GM12875 (cell line): ENCODE measurements around the gene BATF2.
"Not testable (repeated sequence)": the region's sequence is repeated elsewhere in the genome, so short reads cannot be mapped to it uniquely, and the experiment has no call there.

Experiments used
- H3K4me3 ChIP-seq: one replicate; pipeline ENCODE4 v1.5.1; 2011; ENCODE audit warnings: low read depth, low read length, control low read depth
- TF ChIP-seq, protein P1 (sequence below): IDR thresholded peaks from 2 replicates; pipeline ENCODE4 v1.5.1; 2011; ENCODE audit warnings: low read depth, mild to moderate bottlenecking, control low read depth, inconsistent platforms, low read length, moderate library complexity, borderline replicate concordance; ENCODE audit not compliant: insufficient read depth

The BATF2 gene

DNA sequence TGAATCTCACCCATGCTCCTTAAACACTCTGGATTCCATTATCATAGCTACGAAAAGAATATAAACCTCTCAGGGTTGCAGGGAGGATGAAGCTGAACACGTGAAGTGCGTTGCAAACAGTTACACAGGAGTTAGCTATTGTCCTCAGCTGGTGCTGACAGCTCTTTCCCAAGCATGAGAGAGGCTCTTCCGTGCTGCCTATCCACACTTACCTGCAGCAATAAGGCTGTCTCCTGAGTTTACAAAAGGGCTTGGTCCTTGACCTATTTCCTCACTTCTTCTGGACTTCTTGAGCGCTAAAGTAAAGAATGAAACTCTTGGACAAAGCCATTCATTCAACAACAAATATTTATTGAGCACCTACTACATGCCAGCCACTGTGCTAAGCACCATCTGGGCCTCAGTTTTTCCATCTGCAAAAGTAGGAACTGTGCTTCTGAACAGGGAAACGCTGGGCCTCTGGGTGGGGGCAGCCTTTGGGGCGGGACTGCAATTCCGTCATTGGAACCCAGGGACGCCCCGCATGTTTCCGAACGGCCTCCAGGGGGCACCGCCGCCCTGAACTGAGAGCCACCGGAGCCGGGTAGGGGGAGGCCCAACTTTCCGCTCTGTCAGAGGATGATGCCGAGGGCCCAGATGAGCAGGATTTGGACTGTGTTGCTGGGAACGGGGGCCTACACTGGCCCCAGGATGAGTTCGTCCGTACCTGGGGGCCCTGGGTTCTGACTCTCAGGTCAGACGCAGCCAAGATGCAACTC, 16.5 kb upstream of the BATF2 start:
- H3K4me3 ChIP-seq: peak overlapping the region; percentile 87
- TF ChIP-seq, protein P1, sequence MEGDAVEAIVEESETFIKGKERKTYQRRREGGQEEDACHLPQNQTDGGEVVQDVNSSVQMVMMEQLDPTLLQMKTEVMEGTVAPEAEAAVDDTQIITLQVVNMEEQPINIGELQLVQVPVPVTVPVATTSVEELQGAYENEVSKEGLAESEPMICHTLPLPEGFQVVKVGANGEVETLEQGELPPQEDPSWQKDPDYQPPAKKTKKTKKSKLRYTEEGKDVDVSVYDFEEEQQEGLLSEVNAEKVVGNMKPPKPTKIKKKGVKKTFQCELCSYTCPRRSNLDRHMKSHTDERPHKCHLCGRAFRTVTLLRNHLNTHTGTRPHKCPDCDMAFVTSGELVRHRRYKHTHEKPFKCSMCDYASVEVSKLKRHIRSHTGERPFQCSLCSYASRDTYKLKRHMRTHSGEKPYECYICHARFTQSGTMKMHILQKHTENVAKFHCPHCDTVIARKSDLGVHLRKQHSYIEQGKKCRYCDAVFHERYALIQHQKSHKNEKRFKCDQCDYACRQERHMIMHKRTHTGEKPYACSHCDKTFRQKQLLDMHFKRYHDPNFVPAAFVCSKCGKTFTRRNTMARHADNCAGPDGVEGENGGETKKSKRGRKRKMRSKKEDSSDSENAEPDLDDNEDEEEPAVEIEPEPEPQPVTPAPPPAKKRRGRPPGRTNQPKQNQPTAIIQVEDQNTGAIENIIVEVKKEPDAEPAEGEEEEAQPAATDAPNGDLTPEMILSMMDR: peak; percentile 79

DNA sequence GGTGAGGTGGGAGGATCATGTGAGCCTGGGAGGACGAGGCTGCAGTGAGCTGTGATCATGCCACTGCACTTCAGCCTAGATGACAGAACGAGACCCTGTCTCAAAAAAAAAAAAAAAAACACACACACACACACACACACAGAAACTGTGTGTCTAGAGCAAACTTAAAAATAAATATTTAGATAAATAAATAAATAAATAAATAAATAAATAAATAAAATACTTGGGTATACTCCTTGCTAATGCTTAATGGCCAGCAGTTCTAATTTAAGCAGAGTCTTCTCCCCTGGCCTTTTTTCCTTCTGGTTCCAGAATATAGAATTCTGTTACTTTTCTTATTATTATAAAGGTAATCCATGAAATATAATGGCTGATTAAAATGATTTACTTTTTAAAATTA, 12.1 kb upstream of the BATF2 start:
- TF ChIP-seq, protein P1: no peak
- H3K4me3 ChIP-seq: no peak overlapping the region

DNA sequence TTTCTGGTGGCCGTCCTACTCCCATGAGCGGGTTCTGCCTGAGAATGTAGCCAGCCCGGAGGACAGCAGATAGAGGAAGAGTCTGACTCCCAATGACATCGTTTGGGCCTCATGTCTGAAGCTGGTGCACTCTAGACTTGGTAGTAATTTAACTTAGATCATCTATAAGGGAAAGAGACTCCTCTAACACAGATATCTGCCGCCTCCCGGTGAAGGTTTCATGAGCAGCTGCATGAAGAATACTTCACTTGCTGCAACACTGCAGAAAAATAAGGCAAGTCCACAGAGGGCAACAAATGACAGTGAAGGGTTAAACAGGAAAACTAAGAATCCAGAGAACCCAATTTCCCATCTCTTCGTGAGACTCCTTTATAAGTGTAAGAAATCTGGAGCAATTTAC, 11.2 kb upstream of the BATF2 start:
- TF ChIP-seq, protein P1: no peak
- H3K4me3 ChIP-seq: no peak overlapping the region

DNA sequence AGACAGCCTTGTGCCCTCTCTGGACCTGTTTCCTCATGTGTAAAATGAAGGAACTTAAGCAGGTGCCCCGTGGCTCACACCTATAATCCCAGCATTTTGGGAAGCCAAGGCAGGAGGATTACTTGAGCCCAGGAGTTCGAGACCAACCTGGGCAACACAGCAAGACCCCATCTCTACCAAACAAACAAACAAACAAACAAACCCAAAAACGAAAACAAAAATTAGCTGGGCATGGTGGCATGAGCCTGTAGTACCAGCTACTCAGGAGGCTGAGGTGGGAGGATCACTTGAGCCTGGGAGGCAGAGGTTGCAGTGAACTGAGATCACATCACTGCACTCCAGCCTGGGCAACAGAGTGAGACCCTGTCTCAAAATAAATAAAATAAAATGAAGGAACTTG, 7.2 kb upstream of the BATF2 start:
- not testable (repeated sequence) for H3K4me3 ChIP-seq

DNA sequence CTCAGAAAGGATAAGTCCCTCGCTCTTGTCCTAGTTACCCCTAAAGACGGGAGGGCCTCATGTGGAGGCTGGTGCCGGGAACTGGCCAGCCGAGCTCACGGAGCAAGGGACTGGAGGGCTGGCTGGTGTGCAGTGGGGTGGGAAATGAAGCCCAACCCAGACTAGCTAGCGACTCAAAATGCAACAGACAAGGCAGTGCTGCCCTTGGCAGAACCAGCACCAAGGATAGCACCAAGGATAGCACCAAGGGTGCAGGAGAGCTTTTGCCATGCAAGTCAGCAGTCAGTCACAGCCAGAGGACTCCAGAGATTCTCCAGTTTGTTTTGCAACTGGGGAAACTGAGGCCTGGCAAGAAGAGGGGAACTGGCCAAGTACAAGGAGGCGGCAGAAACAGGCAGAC, 6.5 kb upstream of the BATF2 start:
- no peak overlapping the region for H3K4me3 ChIP-seq
- TF ChIP-seq, protein P1: no peak

DNA sequence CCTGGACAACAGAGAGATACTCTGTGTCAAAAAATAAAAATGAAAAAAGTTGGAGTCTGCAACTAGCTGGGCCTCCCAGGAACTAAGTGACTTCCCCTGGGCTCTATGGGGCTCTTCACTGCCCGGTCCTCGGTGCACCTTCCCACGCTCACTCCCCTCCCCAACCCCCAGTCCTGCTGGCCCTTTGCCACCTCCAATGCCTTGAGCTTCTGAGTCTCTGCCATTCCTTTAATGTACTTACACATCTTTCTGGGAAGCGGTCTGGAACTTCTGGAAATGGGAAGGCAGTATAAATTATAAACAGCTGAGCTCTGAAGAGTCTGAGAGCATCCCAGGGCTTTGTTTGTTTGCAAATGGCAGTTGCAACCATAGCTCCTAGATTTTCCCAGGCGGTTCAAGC, 5.9 kb upstream of the BATF2 start:
- H3K4me3 ChIP-seq: no peak overlapping the region
- TF ChIP-seq, protein P1: no peak

DNA sequence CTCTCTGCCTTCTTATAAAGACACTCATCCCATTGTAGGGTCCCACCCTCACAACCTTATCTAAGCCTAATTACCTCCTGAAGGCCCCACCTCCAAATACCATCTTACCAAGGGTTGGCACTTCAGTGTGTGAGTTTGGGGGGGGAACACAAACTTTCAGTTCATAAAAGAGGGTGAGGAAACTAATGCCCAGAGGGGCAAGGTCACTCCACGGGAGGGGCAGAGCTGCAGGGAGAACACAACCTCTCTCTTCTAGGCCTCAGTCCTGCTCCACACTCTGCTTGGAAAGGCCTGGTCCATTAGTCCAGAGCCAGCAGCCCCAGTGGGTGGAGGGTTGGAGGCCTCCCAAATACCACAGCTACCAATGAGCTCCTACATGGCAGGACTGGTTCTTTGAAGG, 2.7 kb upstream of the BATF2 start:
- no peak overlapping the region for H3K4me3 ChIP-seq
- TF ChIP-seq, protein P1: no peak
